HepG2 (cell line): Measurements from ENCODE around the gene HSPA1A. TPM values are rescaled to one million over a fixed set of nuclear protein-coding genes. Genes with fewer than 3 reads are reported as not detected.

ENCODE experiments used
- BCL6 ChIP-seq: IDR thresholded peaks from 2 replicates; pipeline ENCODE4 v1.6.1; 2016; ENCODE audit warnings: missing genetic modification reagents, missing compliant biosample characterization
- CEBPZ ChIP-seq: IDR thresholded peaks from 2 replicates; pipeline ENCODE4 v1.6.1; 2012; ENCODE audit warnings: low read length, improper control_type of control experiment
- REXO4 ChIP-seq: sonication (generic); formaldehyde crosslinking; IDR thresholded peaks from 2 replicates; pipeline ENCODE4 v1.8.0; 2022; ENCODE audit warnings: missing genetic modification reagents, mild to moderate bottlenecking, borderline replicate concordance
- SIN3A ChIP-seq: IDR thresholded peaks from 2 replicates; pipeline ENCODE4 v1.6.1; 2011; ENCODE audit warnings: low read depth, mild to moderate bottlenecking, control low read depth, low read length, borderline replicate concordance
- SNAI1 ChIP-seq: sonication (generic); formaldehyde crosslinking; IDR thresholded peaks from 2 replicates; pipeline ENCODE4 v1.5.0; 2020; ENCODE audit warnings: mild to moderate bottlenecking, missing genetic modification reagents, borderline replicate concordance
- SPEN ChIP-seq: sonication (generic); formaldehyde crosslinking; IDR thresholded peaks from 2 replicates; pipeline ENCODE4 v1.5.1; 2020; ENCODE audit warnings: low read depth, mild to moderate bottlenecking, missing genetic modification reagents
- STAT6 ChIP-seq: sonication (generic); formaldehyde crosslinking; IDR thresholded peaks from 2 replicates; pipeline ENCODE4 v1.4.0; 2020; ENCODE audit warnings: missing genetic modification reagents, mild to moderate bottlenecking, borderline replicate concordance
- TFAP4 ChIP-seq: sonication (generic); IDR thresholded peaks from 2 replicates; pipeline ENCODE4 v1.6.1; 2016; ENCODE audit warnings: low read depth, borderline replicate concordance
- TFDP2 ChIP-seq: sonication (generic); formaldehyde crosslinking; IDR thresholded peaks from 2 replicates; pipeline ENCODE4 v1.4.0; 2020; ENCODE audit warnings: missing genetic modification reagents
- ZBTB49 ChIP-seq: sonication (generic); formaldehyde crosslinking; IDR thresholded peaks from 2 replicates; pipeline ENCODE4 v1.4.0; 2020; ENCODE audit warnings: missing genetic modification reagents, borderline replicate concordance
- ZFP91 ChIP-seq: sonication (generic); formaldehyde crosslinking; IDR thresholded peaks from 2 replicates; pipeline ENCODE4 v1.9.0; 2022; ENCODE audit warnings: missing genetic modification reagents, mild to moderate bottlenecking, borderline replicate concordance
- ZFYVE20 ChIP-seq: sonication (generic); formaldehyde crosslinking; IDR thresholded peaks from 2 replicates; pipeline ENCODE4 v1.8.0; 2023; ENCODE audit warnings: low read depth, mild to moderate bottlenecking, moderate library complexity, missing genetic modification reagents, borderline replicate concordance
- ZKSCAN8 ChIP-seq: IDR thresholded peaks from 2 replicates; pipeline ENCODE4 v1.6.1; 2016; ENCODE audit warnings: borderline replicate concordance, missing genetic modification reagents, missing compliant biosample characterization
- ZNF432 ChIP-seq: sonication (generic); formaldehyde crosslinking; IDR thresholded peaks from 2 replicates; pipeline ENCODE4 v1.5.0; 2020; ENCODE audit warnings: missing genetic modification reagents, mild to moderate bottlenecking, borderline replicate concordance
- ZNF564 ChIP-seq: sonication (generic); formaldehyde crosslinking; IDR thresholded peaks from 2 replicates; pipeline ENCODE4 v1.8.1; 2023; ENCODE audit warnings: mild to moderate bottlenecking, missing genetic modification reagents
- polyA plus RNA-seq, 8 experiments: library from polyadenylated mRNA; depleted of rRNA in 3 of 8; stranded (reverse) in 7 of 8; unstranded in 1 of 8; fragments of >200 nt; fragmentation: Illumina TruSeq in 4 of 8; extraction: Trizol in 4 of 8; gene quantifications; 2 replicates each; pipeline versions ENCODE4 v1.2.1 to v1.2.3, GENCODE V29; 2011 to 2016; ENCODE audit warnings: low read depth in 4 of 8, missing spikeins in 1 of 8, mixed read lengths in 1 of 8; ENCODE audit not compliant: insufficient read depth in 1 of 8
- total RNA-seq, 5 experiments: library from RNA; depleted of rRNA; stranded (reverse); fragments of >200 nt; fragmentation: Illumina TruSeq; extraction: Trizol; gene quantifications; 2 replicates each; pipeline ENCODE4 v1.2.3, GENCODE V29; 2016; ENCODE audit warnings: low read depth in 1 of 5

HSPA1A gene
- total and polyA plus RNA-seq, 2 of the 13 experiments (the other 11 are each of a cell fraction or from before 2014, with no cell fraction given), result 44.5 to 85.0 TPM

- TF ChIP-seq TFAP4, result 0 out of 2 replicates have a peak, but pooled peaks have one; percentile 29
- TF ChIP-seq ZNF564 (CRISPR knock-in tag), result peak; percentile 64; the same call in 1 of the 2 replicates
- no peak for TF ChIP-seq SNAI1 (CRISPR knock-in tag)
- no peak for TF ChIP-seq REXO4 (CRISPR knock-in tag)
- TF ChIP-seq ZBTB49 (CRISPR knock-in tag), result no peak
- no peak; the same call in 1 of the 2 replicates for TF ChIP-seq BCL6 (CRISPR knock-in tag)
- TF ChIP-seq ZKSCAN8 (CRISPR knock-in tag), result no peak
- no peak for TF ChIP-seq SIN3A
- TF ChIP-seq TFDP2, result no peak
- no peak for TF ChIP-seq SPEN (CRISPR knock-in tag)
- no peak; the same call in 1 of the 2 replicates for TF ChIP-seq ZFP91
- no peak for TF ChIP-seq CEBPZ
- no peak for TF ChIP-seq ZFYVE20 (CRISPR knock-in tag)
- no peak for TF ChIP-seq STAT6 (CRISPR knock-in tag)
- no peak for TF ChIP-seq ZNF432 (CRISPR knock-in tag)
Observed at GRCh38 chr6:31794866-31795615, 20.3 kb upstream of the HSPA1A start (continued).
